WTC11 (cell line): ENCODE results near the gene ITCH. TPM values are rescaled to one million over a fixed set of nuclear protein-coding genes. Genes with fewer than 3 reads are reported as not detected.
A peak's percentile ranks its signal among the peaks of the same experiment; 100 is the strongest.

ENCODE experiments used
- ATAC-seq: fragments of 200-7000 bp; cut with Tn5 transposase; 2 replicates; pipeline ENCODE4 v1.10.0; 2021; ENCODE audit warnings: mild to moderate bottlenecking, moderate library complexity
- Bru-seq: library from RNA; stranded (reverse); fragments of 400-500 nt; gene quantifications from one replicate; lab custom pipeline; 2021; lab: Mats Ljungman, UMichigan
- CTCF ChIA-PET: fragments of 300-600 bp; sonication (Branson Sonifier 250); formaldehyde crosslinking; loops from one replicate; lab custom pipeline; 2021; ENCODE audit warnings: antibody characterized with exemption; lab: Charles Lee
- POLR2A ChIA-PET: fragments of 350-600 bp; sonication (Branson Sonifier 250); formaldehyde crosslinking; loops from one replicate; lab custom pipeline; 2021; ENCODE audit warnings: antibody characterized with exemption; lab: Charles Lee
- DNase-seq: peaks from one replicate; pipeline ENCODE4 v3.0.0; 2021; ENCODE audit warnings: low spot score
- H3K27ac Mint-ChIP-seq: 2 replicates; pipeline ENCODE4 v1.8.0; 2021; ENCODE audit warnings: mixed read lengths
- H3K27me3 Mint-ChIP-seq: 2 replicates; pipeline ENCODE4 v1.8.0; 2021; ENCODE audit warnings: low read depth, mild to moderate bottlenecking, moderate library complexity, mixed read lengths
- H3K36me3 Mint-ChIP-seq: 2 replicates; pipeline ENCODE4 v1.8.0; 2021; ENCODE audit warnings: mixed read lengths
- H3K4me1 Mint-ChIP-seq: 2 replicates; pipeline ENCODE4 v1.8.0; 2022; ENCODE audit warnings: mixed read lengths
- H3K4me3 Mint-ChIP-seq: 2 replicates; pipeline ENCODE4 v1.8.0; 2021; ENCODE audit warnings: mild to moderate bottlenecking, moderate library complexity, mixed read lengths
- H3K9me3 Mint-ChIP-seq: 2 replicates; pipeline ENCODE4 v1.8.0; 2021; ENCODE audit warnings: mixed read lengths
- ATF3 ChIP-seq: sonication (generic); formaldehyde crosslinking; conservative IDR thresholded peaks from 2 replicates; pipeline ENCODE4 v1.8.1; 2022; ENCODE audit warnings: mild to moderate bottlenecking, missing genetic modification reagents
- EMX1 ChIP-seq: fragments of 250-450 bp; sonication (Bioruptor Pico); IDR thresholded peaks from 2 replicates; pipeline ENCODE4 v1.8.0; 2021; ENCODE audit warnings: mild to moderate bottlenecking
- ETV6 ChIP-seq: sonication (generic); formaldehyde crosslinking; IDR thresholded peaks from 2 replicates; pipeline ENCODE4 v1.8.1; 2022; ENCODE audit warnings: mild to moderate bottlenecking, missing genetic modification reagents
- GABPB1 ChIP-seq: sonication (generic); formaldehyde crosslinking; IDR thresholded peaks from 2 replicates; pipeline ENCODE4 v1.8.1; 2023; ENCODE audit warnings: mild to moderate bottlenecking, missing genetic modification reagents
- IRF1 ChIP-seq: sonication (generic); formaldehyde crosslinking; IDR thresholded peaks from 2 replicates; pipeline ENCODE4 v1.8.0; 2023; ENCODE audit warnings: missing genetic modification reagents
- IRF2 ChIP-seq: sonication (generic); formaldehyde crosslinking; IDR thresholded peaks from 2 replicates; pipeline ENCODE4 v1.8.0; 2022; ENCODE audit warnings: low read depth, missing genetic modification reagents, borderline replicate concordance
- MXD4 ChIP-seq: fragments of 250-450 bp; sonication (Bioruptor Pico); IDR thresholded peaks from 2 replicates; pipeline ENCODE4 v1.8.0; 2021; ENCODE audit warnings: mild to moderate bottlenecking, moderate library complexity, borderline replicate concordance
- MYBL2 ChIP-seq: sonication (generic); formaldehyde crosslinking; IDR thresholded peaks from 2 replicates; pipeline ENCODE4 v1.8.1; 2023; ENCODE audit warnings: mild to moderate bottlenecking, moderate library complexity, missing genetic modification reagents
- NFYB ChIP-seq: sonication (generic); formaldehyde crosslinking; conservative IDR thresholded peaks from 2 replicates; pipeline ENCODE4 v1.8.0; 2022; ENCODE audit warnings: low read depth, missing genetic modification reagents
- NR2C2 ChIP-seq: sonication (generic); formaldehyde crosslinking; IDR thresholded peaks from 2 replicates; pipeline ENCODE4 v1.8.0; 2022; ENCODE audit warnings: mild to moderate bottlenecking, missing genetic modification reagents
- OVOL2 ChIP-seq: fragments of 250-450 bp; sonication (Bioruptor Pico); IDR thresholded peaks from 2 replicates; pipeline ENCODE4 v1.9.0; 2021; ENCODE audit warnings: mild to moderate bottlenecking, borderline replicate concordance
- PREB ChIP-seq: sonication (generic); formaldehyde crosslinking; IDR thresholded peaks from 2 replicates; pipeline ENCODE4 v1.8.1; 2022; ENCODE audit warnings: mild to moderate bottlenecking, missing genetic modification reagents, moderate library complexity, borderline replicate concordance
- RORB ChIP-seq: fragments of 250-450 bp; sonication (Bioruptor Pico); IDR thresholded peaks from 2 replicates; pipeline ENCODE4 v1.9.0; 2021; ENCODE audit warnings: mild to moderate bottlenecking
- TP53 ChIP-seq: sonication (generic); formaldehyde crosslinking; IDR thresholded peaks from 2 replicates; pipeline ENCODE4 v1.8.1; 2023; ENCODE audit warnings: mild to moderate bottlenecking, missing genetic modification reagents
- USF1 ChIP-seq: sonication (generic); formaldehyde crosslinking; IDR thresholded peaks from 2 replicates; pipeline ENCODE4 v1.8.0; 2022; ENCODE audit warnings: mild to moderate bottlenecking, missing genetic modification reagents
- USF2 ChIP-seq: sonication (generic); formaldehyde crosslinking; IDR thresholded peaks from 2 replicates; pipeline ENCODE4 v1.8.1; 2023; ENCODE audit warnings: mild to moderate bottlenecking, missing genetic modification reagents, moderate library complexity
- ZNF121 ChIP-seq: sonication (generic); formaldehyde crosslinking; IDR thresholded peaks from 2 replicates; pipeline ENCODE4 v1.8.0; 2023; ENCODE audit warnings: missing genetic modification reagents
- ZNF219 ChIP-seq: sonication (generic); formaldehyde crosslinking; IDR thresholded peaks from 2 replicates; pipeline ENCODE4 v1.8.0; 2023; ENCODE audit warnings: missing genetic modification reagents, mild to moderate bottlenecking, borderline replicate concordance
- ZNF317 ChIP-seq: sonication (generic); formaldehyde crosslinking; IDR thresholded peaks from 2 replicates; pipeline ENCODE4 v1.8.1; 2023; ENCODE audit warnings: low read depth, mild to moderate bottlenecking, moderate library complexity, missing genetic modification reagents, borderline replicate concordance
- long read RNA-seq, 3 experiments: library from RNA in 1 of 3; library from capped mRNA in 1 of 3; library from polyadenylated mRNA in 1 of 3; unstranded in 2 of 3; stranded (forward) in 1 of 3; transcript quantifications; one replicate each; pipeline ENCODE4 v2.0.0, GENCODE V29; 2021
- total RNA-seq: library from RNA; stranded (reverse); gene quantifications from 3 replicates; pipeline ENCODE4 v1.2.3, GENCODE V29; 2021
- TF ChIP-seq, protein P1 (sequence below): sonication (generic); formaldehyde crosslinking; IDR thresholded peaks from 2 replicates; pipeline ENCODE4 v1.8.0; 2022; ENCODE audit warnings: mild to moderate bottlenecking, missing genetic modification reagents
- TF ChIP-seq, protein P2 (sequence below): sonication (generic); formaldehyde crosslinking; IDR thresholded peaks from 2 replicates; pipeline ENCODE4 v1.8.1; 2022; ENCODE audit warnings: low read depth, mild to moderate bottlenecking, moderate library complexity, missing genetic modification reagents, borderline replicate concordance
- TF ChIP-seq, protein P3 (sequence below): fragments of 200-600 bp; IDR thresholded peaks from 2 replicates; pipeline ENCODE4 v1.8.0; 2022; ENCODE audit warnings: antibody characterized with exemption

The ITCH gene
- total RNA-seq (35.8 to 43.4 TPM (median 36.4 TPM) in 3 replicates), Bru-seq, nascent RNA (percentile 81 among the genes with signal in this experiment)
- long read RNA-seq, experiment 1, full-length matches to known transcripts = 28 of 53 reads
- long read RNA-seq, experiment 1, partial matches to known transcripts = 7 of 53 reads
- long read RNA-seq, experiment 1, other reads (novel, unspliced or antisense) = 18 of 53 reads
- long read RNA-seq, experiment 2, full-length matches to known transcripts = 6 of 24 reads
- long read RNA-seq, experiment 2, partial matches to known transcripts = 5 of 24 reads
- long read RNA-seq, experiment 2, other reads (novel, unspliced or antisense) = 13 of 24 reads
- long read RNA-seq, experiment 3, full-length matches to known transcripts = 3 of 9 reads
- long read RNA-seq, experiment 3, partial matches to known transcripts = 2 of 9 reads
- long read RNA-seq, experiment 3, other reads (novel, unspliced or antisense) = 4 of 9 reads

- Mint-ChIP-seq H3K27me3 (no peaks in the 10 kb centered on the region; the same call in 1 of the 2 replicates), H3K36me3 (peaks cover 6% of the 10 kb centered on the region), H3K9me3 (no peaks in the 10 kb centered on the region), H3K27ac (peak within 1 kb of the TSS; percentile 99), H3K4me1 (peaks cover 26% of the 10 kb centered on the region), H3K4me3 (peak within 1 kb of the TSS; percentile 96)
- DNase-seq = peak; percentile 97
- peak; percentile 98 for ATAC-seq
- TF ChIP-seq, protein P1, sequence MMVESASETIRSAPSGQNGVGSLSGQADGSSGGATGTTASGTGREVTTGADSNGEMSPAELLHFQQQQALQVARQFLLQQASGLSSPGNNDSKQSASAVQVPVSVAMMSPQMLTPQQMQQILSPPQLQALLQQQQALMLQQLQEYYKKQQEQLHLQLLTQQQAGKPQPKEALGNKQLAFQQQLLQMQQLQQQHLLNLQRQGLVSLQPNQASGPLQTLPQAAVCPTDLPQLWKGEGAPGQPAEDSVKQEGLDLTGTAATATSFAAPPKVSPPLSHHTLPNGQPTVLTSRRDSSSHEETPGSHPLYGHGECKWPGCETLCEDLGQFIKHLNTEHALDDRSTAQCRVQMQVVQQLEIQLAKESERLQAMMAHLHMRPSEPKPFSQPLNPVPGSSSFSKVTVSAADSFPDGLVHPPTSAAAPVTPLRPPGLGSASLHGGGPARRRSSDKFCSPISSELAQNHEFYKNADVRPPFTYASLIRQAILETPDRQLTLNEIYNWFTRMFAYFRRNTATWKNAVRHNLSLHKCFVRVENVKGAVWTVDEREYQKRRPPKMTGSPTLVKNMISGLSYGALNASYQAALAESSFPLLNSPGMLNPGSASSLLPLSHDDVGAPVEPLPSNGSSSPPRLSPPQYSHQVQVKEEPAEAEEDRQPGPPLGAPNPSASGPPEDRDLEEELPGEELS = peak; percentile 59; the same call in 1 of the 2 replicates
- no peak for TF ChIP-seq TP53 (CRISPR knock-in tag)
- peak; percentile 24; the same call in 1 of the 2 replicates for TF ChIP-seq GABPB1 (CRISPR knock-in tag)
- TF ChIP-seq, protein P2, sequence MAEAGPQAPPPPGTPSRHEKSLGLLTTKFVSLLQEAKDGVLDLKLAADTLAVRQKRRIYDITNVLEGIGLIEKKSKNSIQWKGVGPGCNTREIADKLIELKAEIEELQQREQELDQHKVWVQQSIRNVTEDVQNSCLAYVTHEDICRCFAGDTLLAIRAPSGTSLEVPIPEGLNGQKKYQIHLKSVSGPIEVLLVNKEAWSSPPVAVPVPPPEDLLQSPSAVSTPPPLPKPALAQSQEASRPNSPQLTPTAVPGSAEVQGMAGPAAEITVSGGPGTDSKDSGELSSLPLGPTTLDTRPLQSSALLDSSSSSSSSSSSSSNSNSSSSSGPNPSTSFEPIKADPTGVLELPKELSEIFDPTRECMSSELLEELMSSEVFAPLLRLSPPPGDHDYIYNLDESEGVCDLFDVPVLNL (CRISPR knock-in tag) = no peak
- TF ChIP-seq IRF1 (CRISPR knock-in tag) = 0 out of 2 replicates have a peak, but pooled peaks have one; percentile 38
- peak; percentile 17 for TF ChIP-seq ETV6 (CRISPR knock-in tag)
- POLR2A ChIA-PET = interaction anchor here (0.6 to 2.3 kb wide), 18 partner anchors 8 to 850 kb away, joined by 3 to 18 read pairs (median 3); partner anchors contain the start of genes AHCY and DYNLRB1
- CTCF ChIA-PET = interaction anchor here (0.6 to 3.8 kb wide), 13 partner anchors 23 to 407 kb away, joined by 3 to 90 read pairs (median 4); partner anchors contain the start of genes AHCY and DYNLRB1
Observed at GRCh38 chr20:34363062-34363464, at the start of gene ITCH. TSS of gene ITCH (plus strand) at chr20:34363273. CDS start at chr20:34393812, 30,539 bp downstream.

DNA sequence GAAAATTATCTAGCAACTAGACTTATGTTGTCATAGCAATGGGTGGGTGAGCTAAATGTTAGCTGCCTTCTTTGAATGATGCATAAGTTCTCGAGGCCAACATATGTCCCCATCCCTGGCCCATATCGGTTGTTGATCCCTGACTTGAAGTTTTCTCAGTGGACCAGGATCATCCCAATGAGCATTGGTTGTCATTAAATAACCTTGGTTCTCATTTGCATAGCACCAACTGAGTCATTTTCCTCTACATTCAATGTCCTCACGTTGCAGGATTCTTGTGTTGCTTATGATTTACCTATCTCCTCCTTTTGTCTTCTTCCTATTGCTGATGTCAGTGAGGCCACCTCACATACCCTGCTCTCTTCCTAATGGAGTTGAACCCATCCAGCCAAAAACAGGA, 47.8 kb upstream of the ITCH start:
- Mint-ChIP-seq H3K4me3 (no peak overlapping the region), H3K36me3 (peaks cover 7% of the 10 kb centered on the region), H3K27me3 (peaks cover 16% of the 10 kb centered on the region), H3K9me3 (peaks cover 18% of the 10 kb centered on the region), H3K4me1 (peaks cover 26% of the 10 kb centered on the region), H3K27ac (no peak overlapping the region)
- ChIA-PET POLR2A (no interaction called here), CTCF (no interaction called here)
- ATAC-seq (no peak), DNase-seq (no peak)
- TF ChIP-seq NFYB (CRISPR knock-in tag) = no peak
- TF ChIP-seq MYBL2 (CRISPR knock-in tag) = no peak
- TF ChIP-seq USF1 (CRISPR knock-in tag) = no peak
- TF ChIP-seq ATF3 (CRISPR knock-in tag) = no peak
- TF ChIP-seq USF2 (CRISPR knock-in tag) = no peak
- TF ChIP-seq ZNF219 (CRISPR knock-in tag) = no peak
- no peak for TF ChIP-seq NR2C2 (CRISPR knock-in tag)
- no peak for TF ChIP-seq MXD4 (CRISPR knock-in tag)
- no peak for TF ChIP-seq RORB (CRISPR knock-in tag)
- no peak for TF ChIP-seq ZNF121 (CRISPR knock-in tag)
- no peak for TF ChIP-seq IRF2 (CRISPR knock-in tag)
- TF ChIP-seq, protein P1 = no peak
- no peak for TF ChIP-seq PREB (CRISPR knock-in tag)
- TF ChIP-seq EMX1 (CRISPR knock-in tag) = no peak
- no peak for TF ChIP-seq ZNF317 (CRISPR knock-in tag)
- no peak for TF ChIP-seq OVOL2 (CRISPR knock-in tag)
- TF ChIP-seq, protein P3, sequence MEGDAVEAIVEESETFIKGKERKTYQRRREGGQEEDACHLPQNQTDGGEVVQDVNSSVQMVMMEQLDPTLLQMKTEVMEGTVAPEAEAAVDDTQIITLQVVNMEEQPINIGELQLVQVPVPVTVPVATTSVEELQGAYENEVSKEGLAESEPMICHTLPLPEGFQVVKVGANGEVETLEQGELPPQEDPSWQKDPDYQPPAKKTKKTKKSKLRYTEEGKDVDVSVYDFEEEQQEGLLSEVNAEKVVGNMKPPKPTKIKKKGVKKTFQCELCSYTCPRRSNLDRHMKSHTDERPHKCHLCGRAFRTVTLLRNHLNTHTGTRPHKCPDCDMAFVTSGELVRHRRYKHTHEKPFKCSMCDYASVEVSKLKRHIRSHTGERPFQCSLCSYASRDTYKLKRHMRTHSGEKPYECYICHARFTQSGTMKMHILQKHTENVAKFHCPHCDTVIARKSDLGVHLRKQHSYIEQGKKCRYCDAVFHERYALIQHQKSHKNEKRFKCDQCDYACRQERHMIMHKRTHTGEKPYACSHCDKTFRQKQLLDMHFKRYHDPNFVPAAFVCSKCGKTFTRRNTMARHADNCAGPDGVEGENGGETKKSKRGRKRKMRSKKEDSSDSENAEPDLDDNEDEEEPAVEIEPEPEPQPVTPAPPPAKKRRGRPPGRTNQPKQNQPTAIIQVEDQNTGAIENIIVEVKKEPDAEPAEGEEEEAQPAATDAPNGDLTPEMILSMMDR = no peak
